ENCODE data around the gene CAMTA1. TPM values are rescaled to one million over a fixed set of nuclear protein-coding genes. Genes with fewer than 3 reads are reported as not detected.
A peak's percentile ranks its signal among the peaks of the same experiment; 100 is the strongest.

The CAMTA1 gene
- total RNA-seq, 1 donor from 2014 or later = 63.8 TPM

GRCh38 chr1:7732331-7732730 lies 947.1 kb downstream of the CAMTA1 start:
- Mint-ChIP-seq H3K27me3 (ENCODE audit: low read depth) (no peaks in the 10 kb centered on the region), H3K4me3 (ENCODE audit: unreplicated experiment) (no peak overlapping the region), H3K9me3 (ENCODE audit: low read depth) (no peaks in the 10 kb centered on the region), H3K36me3 (ENCODE audit: low read depth) (peaks cover 3% of the 10 kb centered on the region), H3K4me1 (ENCODE audit: low read depth) (peaks cover 15% of the 10 kb centered on the region), H3K27ac (ENCODE audit: unreplicated experiment) (no peak overlapping the region)
- TF ChIP-seq CTCF (IDR thresholded peaks at IDR 0.05) = no peak
- DNase-seq (ENCODE audit: low spot score) = no peak

GRCh38 chr1:7733276-7733675 lies 948.0 kb downstream of the CAMTA1 start:
- TF ChIP-seq CTCF (IDR thresholded peaks at IDR 0.05) = no peak
- Mint-ChIP-seq H3K4me1 (ENCODE audit: low read depth) (peaks cover 15% of the 10 kb centered on the region), H3K27ac (ENCODE audit: unreplicated experiment) (peak overlapping the region; percentile 12), H3K27me3 (ENCODE audit: low read depth) (no peaks in the 10 kb centered on the region), H3K9me3 (ENCODE audit: low read depth) (no peaks in the 10 kb centered on the region), H3K4me3 (ENCODE audit: unreplicated experiment) (no peak overlapping the region), H3K36me3 (ENCODE audit: low read depth) (peaks cover 5% of the 10 kb centered on the region)
- no peak for DNase-seq (ENCODE audit: low spot score)

GRCh38 chr1:7738044-7738443 lies 952.8 kb downstream of the CAMTA1 start:
- no peaks in the 10 kb centered on the region for H3K27me3 Mint-ChIP-seq (ENCODE audit: low read depth)
- H3K36me3 Mint-ChIP-seq (ENCODE audit: low read depth) = peaks cover 10% of the 10 kb centered on the region
- H3K27ac Mint-ChIP-seq (ENCODE audit: unreplicated experiment) = no peak overlapping the region
- no peaks in the 10 kb centered on the region for H3K9me3 Mint-ChIP-seq (ENCODE audit: low read depth)
- TF ChIP-seq CTCF (IDR thresholded peaks at IDR 0.05) = no peak
- peaks cover 13% of the 10 kb centered on the region for H3K4me1 Mint-ChIP-seq (ENCODE audit: low read depth)
- DNase-seq (ENCODE audit: low spot score) = no peak
- no peak overlapping the region for H3K4me3 Mint-ChIP-seq (ENCODE audit: unreplicated experiment)

DNA sequence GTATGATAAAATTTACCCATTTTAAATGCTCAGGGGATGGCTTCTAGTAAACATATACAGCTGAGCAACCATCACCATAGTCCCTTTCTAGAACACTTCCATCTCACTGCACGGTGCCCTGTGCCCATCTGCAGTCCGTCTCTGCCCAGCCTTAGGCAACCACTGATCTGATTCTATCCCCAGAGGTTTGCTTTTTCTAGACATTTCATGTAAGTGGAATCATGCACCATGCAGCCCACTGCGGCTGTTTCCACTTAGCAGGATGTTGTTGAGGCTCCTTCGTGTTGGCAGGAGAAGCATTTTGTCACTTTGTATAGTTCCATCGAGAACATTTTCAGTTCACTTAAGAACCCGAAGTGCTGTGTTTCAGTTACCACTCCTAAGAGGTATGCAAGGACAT lies 958.1 kb downstream of the CAMTA1 start:
- H3K9me3 Mint-ChIP-seq (ENCODE audit: low read depth) = no peaks in the 10 kb centered on the region
- no peak overlapping the region for H3K27ac Mint-ChIP-seq (ENCODE audit: unreplicated experiment)
- no peak overlapping the region for H3K4me3 Mint-ChIP-seq (ENCODE audit: unreplicated experiment)
- no peak for DNase-seq (ENCODE audit: low spot score)
- H3K4me1 Mint-ChIP-seq (ENCODE audit: low read depth) = no peaks in the 10 kb centered on the region
- H3K36me3 Mint-ChIP-seq (ENCODE audit: low read depth) = peaks cover 6% of the 10 kb centered on the region
- H3K27me3 Mint-ChIP-seq (ENCODE audit: low read depth) = no peaks in the 10 kb centered on the region
- no peak for TF ChIP-seq CTCF (IDR thresholded peaks at IDR 0.05)

DNA sequence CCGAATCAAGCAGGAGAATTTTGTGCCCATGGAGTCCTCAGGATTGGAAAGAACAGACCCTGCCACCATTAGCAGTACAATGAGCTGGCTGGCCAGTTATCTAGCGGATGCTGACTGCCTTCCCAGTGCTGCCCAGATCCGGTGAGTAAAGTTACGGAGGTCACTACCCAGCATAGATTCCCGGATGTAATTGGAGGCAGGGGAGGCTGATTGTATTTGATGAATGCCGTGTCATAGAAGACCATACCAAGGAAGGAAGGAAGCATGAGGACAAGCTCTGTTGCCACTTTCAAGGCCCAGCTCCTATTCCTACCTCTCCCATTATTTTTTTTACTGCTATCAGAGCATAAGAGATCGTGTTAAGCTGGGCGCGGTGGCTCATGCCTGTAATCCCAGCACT lies 959.6 kb downstream of the CAMTA1 start:
- Mint-ChIP-seq H3K36me3 (ENCODE audit: low read depth) (no peaks in the 10 kb centered on the region), H3K27ac (ENCODE audit: unreplicated experiment) (no peak overlapping the region)

More for the DNA sequence above, 959.6 kb downstream of the CAMTA1 start:
- no peak for DNase-seq (ENCODE audit: low spot score)
- Mint-ChIP-seq H3K27me3 (ENCODE audit: low read depth) (no peaks in the 10 kb centered on the region), H3K4me3 (ENCODE audit: unreplicated experiment) (no peak overlapping the region), H3K9me3 (ENCODE audit: low read depth) (no peaks in the 10 kb centered on the region), H3K4me1 (ENCODE audit: low read depth) (no peaks in the 10 kb centered on the region)
- TF ChIP-seq CTCF (IDR thresholded peaks at IDR 0.05) = no peak
